DND-41 (cell line): ENCODE results near the gene RAP2B.

Experiments
- ATAC-seq: fragments of 200-7000 bp; cut with Tn5 transposase; 3 replicates; pipeline ENCODE4 v1.9.1; 2021; ENCODE audit warnings: low read depth; ENCODE audit not compliant: insufficient read depth
- DNase-seq: peaks from one replicate; pipeline ENCODE4 v3.0.0-alpha.2; 2020
- H2AFZ ChIP-seq: 2 replicates; pipeline ENCODE4 v1.6.0; 2012; ENCODE audit warnings: low read depth, low read length
- H3K27ac ChIP-seq: 2 replicates; pipeline ENCODE4 v1.5.1; 2012; ENCODE audit warnings: low read length, inconsistent platforms
- H3K27me3 ChIP-seq: fragments of 200-600 bp; sonication (generic); 2 replicates; pipeline ENCODE4 v1.6.0; 2012; ENCODE audit warnings: low read length, mild to moderate bottlenecking, inconsistent platforms; ENCODE audit not compliant: insufficient read depth, poor library complexity
- H3K36me3 ChIP-seq: 2 replicates; pipeline ENCODE4 v1.5.1; 2012; ENCODE audit warnings: low read length, inconsistent platforms; ENCODE audit not compliant: insufficient read depth
- H3K4me1 ChIP-seq: 2 replicates; pipeline ENCODE4 v1.5.1; 2012; ENCODE audit warnings: mild to moderate bottlenecking, low read length; ENCODE audit not compliant: insufficient read depth
- H3K4me2 ChIP-seq: 2 replicates; pipeline ENCODE4 v1.6.0; 2012; ENCODE audit warnings: mild to moderate bottlenecking, moderate library complexity, low read length, inconsistent platforms; ENCODE audit not compliant: insufficient read depth
- H3K4me3 ChIP-seq, 2 experiments: fragments of 200-600 bp in 1 of 2; shearing (Covaris generic) in 1 of 2; 2 replicates each; pipeline ENCODE4 v1.5.1; 2012 to 2016; ENCODE audit warnings: inconsistent platforms in 2 of 2, low read length in 2 of 2, mild to moderate bottlenecking in 2 of 2, low read depth in 1 of 2, moderate library complexity in 1 of 2
- H3K79me2 ChIP-seq: 2 replicates; pipeline ENCODE4 v1.6.0; 2012; ENCODE audit warnings: low read length, inconsistent platforms; ENCODE audit not compliant: insufficient read depth
- H3K9ac ChIP-seq: 2 replicates; pipeline ENCODE4 v1.6.0; 2012; ENCODE audit warnings: low read depth, mild to moderate bottlenecking, inconsistent platforms, low read length, moderate library complexity
- H3K9me3 ChIP-seq: 2 replicates; pipeline ENCODE4 v1.5.1; 2012; ENCODE audit warnings: low read length, moderate library complexity, mild to moderate bottlenecking, inconsistent platforms; ENCODE audit not compliant: insufficient read depth, severe bottlenecking
- H4K20me1 ChIP-seq: 2 replicates; pipeline ENCODE4 v1.6.0; 2012; ENCODE audit warnings: low read length; ENCODE audit not compliant: insufficient read depth
- EZH2 ChIP-seq: IDR thresholded peaks from 3 replicates; pipeline ENCODE4 v1.6.1; 2012; ENCODE audit warnings: borderline replicate concordance, low read depth, mild to moderate bottlenecking, moderate library complexity, low read length, inconsistent platforms; ENCODE audit not compliant: severe bottlenecking
- TF ChIP-seq, protein P1 (sequence below): IDR thresholded peaks from 2 replicates; pipeline ENCODE4 v1.5.1; 2012; ENCODE audit warnings: borderline replicate concordance, low read length, moderate library complexity, mild to moderate bottlenecking; ENCODE audit not compliant: poor library complexity, severe bottlenecking; ENCODE audit errors: extremely low read depth

RAP2B gene

DNA sequence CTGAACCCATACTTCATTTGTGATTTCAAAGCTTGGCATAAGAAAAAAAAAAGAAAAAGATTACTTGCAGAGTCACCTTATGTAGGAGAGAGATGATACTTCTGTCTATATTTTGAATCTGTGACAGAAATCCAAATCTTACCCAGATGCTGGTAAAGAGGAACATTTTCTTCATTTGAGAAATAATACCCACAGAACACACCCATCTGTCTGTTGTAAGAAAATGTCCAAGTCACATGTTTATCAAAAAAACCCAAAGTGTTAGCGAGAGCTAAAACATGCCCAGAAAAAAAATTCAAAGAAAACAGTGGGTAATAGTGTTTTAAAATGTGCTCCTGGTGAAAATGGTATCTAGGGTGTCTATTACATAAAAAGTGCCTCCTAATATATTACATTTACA lies 18.0 kb upstream of the RAP2B start:
- no peak overlapping the region for H2AFZ ChIP-seq
- no peak overlapping the region for H3K9ac ChIP-seq
- H3K27ac ChIP-seq = no peak overlapping the region
- H3K36me3 ChIP-seq = no peaks in the 10 kb centered on the region
- H3K27me3 ChIP-seq = no peaks in the 10 kb centered on the region
- H3K79me2 ChIP-seq = no peaks in the 10 kb centered on the region
- no peaks in the 10 kb centered on the region for H4K20me1 ChIP-seq
- no peak overlapping the region for H3K4me2 ChIP-seq
- no peaks in the 10 kb centered on the region for H3K9me3 ChIP-seq
- H3K4me1 ChIP-seq = no peaks in the 10 kb centered on the region
- H3K4me3 ChIP-seq = no peak overlapping the region
- ATAC-seq = no peak
- TF ChIP-seq, protein P1, sequence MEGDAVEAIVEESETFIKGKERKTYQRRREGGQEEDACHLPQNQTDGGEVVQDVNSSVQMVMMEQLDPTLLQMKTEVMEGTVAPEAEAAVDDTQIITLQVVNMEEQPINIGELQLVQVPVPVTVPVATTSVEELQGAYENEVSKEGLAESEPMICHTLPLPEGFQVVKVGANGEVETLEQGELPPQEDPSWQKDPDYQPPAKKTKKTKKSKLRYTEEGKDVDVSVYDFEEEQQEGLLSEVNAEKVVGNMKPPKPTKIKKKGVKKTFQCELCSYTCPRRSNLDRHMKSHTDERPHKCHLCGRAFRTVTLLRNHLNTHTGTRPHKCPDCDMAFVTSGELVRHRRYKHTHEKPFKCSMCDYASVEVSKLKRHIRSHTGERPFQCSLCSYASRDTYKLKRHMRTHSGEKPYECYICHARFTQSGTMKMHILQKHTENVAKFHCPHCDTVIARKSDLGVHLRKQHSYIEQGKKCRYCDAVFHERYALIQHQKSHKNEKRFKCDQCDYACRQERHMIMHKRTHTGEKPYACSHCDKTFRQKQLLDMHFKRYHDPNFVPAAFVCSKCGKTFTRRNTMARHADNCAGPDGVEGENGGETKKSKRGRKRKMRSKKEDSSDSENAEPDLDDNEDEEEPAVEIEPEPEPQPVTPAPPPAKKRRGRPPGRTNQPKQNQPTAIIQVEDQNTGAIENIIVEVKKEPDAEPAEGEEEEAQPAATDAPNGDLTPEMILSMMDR = no peak
- TF ChIP-seq EZH2 = no peak
- DNase-seq = no peak

DNA sequence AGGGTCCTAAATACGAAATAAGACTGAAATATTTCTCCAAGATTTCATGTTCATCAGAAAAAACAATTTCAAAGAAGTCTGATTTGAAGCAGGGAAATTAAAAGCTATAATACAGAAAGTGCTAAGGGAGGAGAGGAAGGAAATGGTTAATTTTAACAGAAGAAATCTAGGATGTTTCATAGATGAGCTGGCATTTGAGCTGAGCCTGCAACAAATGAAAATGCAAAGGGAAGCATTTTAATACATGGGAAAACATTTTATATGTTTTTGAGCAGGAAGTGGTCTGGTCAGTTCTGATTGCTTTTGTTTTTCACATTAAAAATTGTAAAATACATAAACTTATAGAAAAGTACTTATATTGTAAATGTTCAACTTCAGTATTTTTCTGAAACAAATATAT lies 17.2 kb upstream of the RAP2B start:
- H3K36me3 ChIP-seq = no peaks in the 10 kb centered on the region
- no peak for TF ChIP-seq EZH2
- TF ChIP-seq, protein P1 = no peak
- H2AFZ ChIP-seq = no peak overlapping the region
- DNase-seq (no peak), ATAC-seq (no peak)
- no peaks in the 10 kb centered on the region for H3K4me1 ChIP-seq
- no peak overlapping the region for H3K27ac ChIP-seq
- no peaks in the 10 kb centered on the region for H3K79me2 ChIP-seq
- no peaks in the 10 kb centered on the region for H3K9me3 ChIP-seq
- H3K4me3 ChIP-seq = no peak overlapping the region
- no peaks in the 10 kb centered on the region for H4K20me1 ChIP-seq
- no peak overlapping the region for H3K4me2 ChIP-seq
- no peak overlapping the region for H3K9ac ChIP-seq
- no peaks in the 10 kb centered on the region for H3K27me3 ChIP-seq

DNA sequence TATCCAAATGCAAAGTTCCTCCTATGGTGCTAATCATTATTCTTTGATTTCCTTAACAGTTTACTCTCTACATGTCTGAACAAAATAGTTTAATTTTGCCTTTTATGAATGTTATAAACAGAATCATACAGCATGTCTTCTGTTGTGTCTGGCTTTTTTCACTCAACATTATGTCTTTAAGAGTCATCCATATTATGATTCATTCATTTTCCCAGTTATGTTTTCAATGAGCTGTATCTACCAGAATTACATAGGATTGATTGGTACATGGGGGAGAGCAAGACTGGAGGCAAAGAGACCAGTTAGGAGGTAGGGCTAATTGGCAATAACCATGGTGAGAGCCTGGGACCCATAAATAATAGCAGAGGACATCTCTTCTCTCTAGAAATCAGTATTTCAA lies 16.6 kb upstream of the RAP2B start:
- H3K9ac ChIP-seq = no peak overlapping the region
- no peak overlapping the region for H2AFZ ChIP-seq
- no peaks in the 10 kb centered on the region for H3K27me3 ChIP-seq
- H3K9me3 ChIP-seq = no peaks in the 10 kb centered on the region
- H4K20me1 ChIP-seq = no peaks in the 10 kb centered on the region
- no peak for DNase-seq
- H3K4me1 ChIP-seq = no peaks in the 10 kb centered on the region
- H3K4me2 ChIP-seq = no peak overlapping the region
- H3K4me3 ChIP-seq = no peak overlapping the region
- no peaks in the 10 kb centered on the region for H3K36me3 ChIP-seq
- H3K27ac ChIP-seq = no peak overlapping the region
- no peak for TF ChIP-seq EZH2
- TF ChIP-seq, protein P1 = no peak
- no peak for ATAC-seq
- H3K79me2 ChIP-seq = no peaks in the 10 kb centered on the region
